Ectodermal cell (in vitro differentiated cells): Measurements from ENCODE around the gene KCNJ9.
"Not testable (repeated sequence)": the region's sequence is repeated elsewhere in the genome, so short reads cannot be mapped to it uniquely, and the experiment has no call there.

ENCODE experiments used
- H3K27ac ChIP-seq: 2 replicates; pipeline ENCODE4 v1.7.0; 2013; ENCODE audit warnings: mild to moderate bottlenecking, low read depth, low read length; ENCODE audit not compliant: insufficient read depth, poor library complexity, severe bottlenecking
- H3K27me3 ChIP-seq: 2 replicates; pipeline ENCODE4 v1.7.0; 2013; ENCODE audit warnings: mild to moderate bottlenecking, low read length; ENCODE audit not compliant: insufficient read depth, control insufficient read depth, poor library complexity, severe bottlenecking
- H3K36me3 ChIP-seq: one replicate; pipeline ENCODE4 v1.7.0; 2013; ENCODE audit warnings: low read length; ENCODE audit not compliant: control insufficient read depth, insufficient read depth
- H3K4me1 ChIP-seq: one replicate; pipeline ENCODE4 v1.7.0; 2013; ENCODE audit warnings: low read length; ENCODE audit not compliant: control insufficient read depth, insufficient read depth
- H3K4me3 ChIP-seq: 2 replicates; pipeline ENCODE4 v1.7.0; 2013; ENCODE audit warnings: low read depth, low read length, control low read depth; ENCODE audit not compliant: insufficient read depth
- H3K9me3 ChIP-seq: 2 replicates; pipeline ENCODE4 v1.7.0; 2013; ENCODE audit warnings: mild to moderate bottlenecking, low read length, moderate library complexity; ENCODE audit not compliant: control insufficient read depth
- WGBS, 2 experiments: methylation state at CpG; one replicate each; pipeline ENCODE4 v1.1.7; 2013; ENCODE audit warnings: missing lambda C conversion rate in 2 of 2; 5-methylcytosine and 5-hydroxymethylcytosine counted together

The KCNJ9 gene

GRCh38 chr1:160124705-160125478 lies 43.6 kb downstream of the KCNJ9 start:
- Histone ChIP-seq H3K9me3 (no peaks in the 10 kb centered on the region), H3K4me1 (no peaks in the 10 kb centered on the region), H3K36me3 (peaks cover 80% of the 10 kb centered on the region), H3K4me3 (no peak overlapping the region), H3K27ac (no peak overlapping the region), H3K27me3 (no peaks in the 10 kb centered on the region)
- WGBS, 2 experiments, result 83 to 88% methylated on average over 8 of the region's 8 CpGs

- peaks cover 85% of the 10 kb centered on the region for H3K36me3 ChIP-seq
- no peaks in the 10 kb centered on the region for H3K9me3 ChIP-seq
- WGBS, 2 experiments, result 93 to 97% methylated on average over 1 of the region's 1 CpG
- H3K4me3 ChIP-seq, result no peak overlapping the region
- H3K27ac ChIP-seq, result no peak overlapping the region
- H3K27me3 ChIP-seq, result no peaks in the 10 kb centered on the region
- no peaks in the 10 kb centered on the region for H3K4me1 ChIP-seq
Observed at GRCh38 chr1:160125746-160126145, 44.4 kb downstream of the KCNJ9 start.

GRCh38 chr1:160126342-160126741 lies 45.0 kb downstream of the KCNJ9 start:
- H3K27me3 ChIP-seq, H3K9me3 ChIP-seq, H3K4me3 ChIP-seq, H3K4me1 ChIP-seq, H3K27ac ChIP-seq: not testable (repeated sequence)
- 83 to 89% methylated on average over 1 of the region's 4 CpGs for WGBS, 2 experiments
- peaks cover 86% of the 10 kb centered on the region for H3K36me3 ChIP-seq

- no peak overlapping the region for H3K4me3 ChIP-seq
- H3K4me1 ChIP-seq, result no peaks in the 10 kb centered on the region
- H3K27ac ChIP-seq, result no peak overlapping the region
- no peaks in the 10 kb centered on the region for H3K9me3 ChIP-seq
- 95 to 96% methylated on average over 9 of the region's 9 CpGs for WGBS, 2 experiments
- H3K27me3 ChIP-seq, result no peaks in the 10 kb centered on the region
- peaks cover 86% of the 10 kb centered on the region for H3K36me3 ChIP-seq
Observed at GRCh38 chr1:160127381-160127780, 46.0 kb downstream of the KCNJ9 start.

- 93% methylated on average over 7 of the region's 7 CpGs for WGBS, 2 experiments
- H3K36me3 ChIP-seq, result peaks cover 86% of the 10 kb centered on the region
- no peaks in the 10 kb centered on the region for H3K27me3 ChIP-seq
- H3K4me1 ChIP-seq, result no peaks in the 10 kb centered on the region
- no peaks in the 10 kb centered on the region for H3K9me3 ChIP-seq
- no peak overlapping the region for H3K27ac ChIP-seq
- no peak overlapping the region for H3K4me3 ChIP-seq
Observed at GRCh38 chr1:160127865-160128523, 46.7 kb downstream of the KCNJ9 start.

GRCh38 chr1:160128636-160129035 lies 47.3 kb downstream of the KCNJ9 start:
- Histone ChIP-seq H3K27me3 (no peaks in the 10 kb centered on the region), H3K9me3 (no peaks in the 10 kb centered on the region), H3K36me3 (peaks cover 86% of the 10 kb centered on the region), H3K4me1 (no peaks in the 10 kb centered on the region), H3K27ac (no peak overlapping the region), H3K4me3 (no peak overlapping the region)
- 94 to 95% methylated on average over 18 of the region's 18 CpGs for WGBS, 2 experiments

GRCh38 chr1:160129046-160129445 lies 47.7 kb downstream of the KCNJ9 start:
- WGBS, 2 experiments, result 93 to 97% methylated on average over 5 of the region's 5 CpGs
- Histone ChIP-seq H3K27me3 (no peaks in the 10 kb centered on the region), H3K9me3 (no peaks in the 10 kb centered on the region), H3K36me3 (peaks cover 86% of the 10 kb centered on the region), H3K27ac (no peak overlapping the region), H3K4me3 (no peak overlapping the region), H3K4me1 (no peaks in the 10 kb centered on the region)

- WGBS, 2 experiments, result 82 to 98% methylated on average over 2 to 3 of the region's 3 CpGs
- H3K36me3 ChIP-seq, result peaks cover 85% of the 10 kb centered on the region
- no peak overlapping the region for H3K4me3 ChIP-seq
- no peak overlapping the region for H3K27ac ChIP-seq
- no peaks in the 10 kb centered on the region for H3K4me1 ChIP-seq
- H3K27me3 ChIP-seq, result no peaks in the 10 kb centered on the region
- no peaks in the 10 kb centered on the region for H3K9me3 ChIP-seq
Observed at GRCh38 chr1:160129558-160129957, 48.2 kb downstream of the KCNJ9 start.

- H3K4me1 ChIP-seq, result no peaks in the 10 kb centered on the region
- H3K9me3 ChIP-seq, result no peaks in the 10 kb centered on the region
- H3K27ac ChIP-seq, result no peak overlapping the region
- H3K4me3 ChIP-seq, result no peak overlapping the region
- peaks cover 85% of the 10 kb centered on the region for H3K36me3 ChIP-seq
- H3K27me3 ChIP-seq, result no peaks in the 10 kb centered on the region
- 96 to 97% methylated on average over 11 of the region's 11 CpGs for WGBS, 2 experiments
Observed at GRCh38 chr1:160129966-160130365, 48.6 kb downstream of the KCNJ9 start.

GRCh38 chr1:160130486-160130885 lies 49.1 kb downstream of the KCNJ9 start:
- 93 to 95% methylated on average over 5 of the region's 5 CpGs for WGBS, 2 experiments

More at GRCh38 chr1:160130486-160130885, 49.1 kb downstream of the KCNJ9 start:
- Histone ChIP-seq H3K36me3 (peaks cover 83% of the 10 kb centered on the region), H3K27ac (no peak overlapping the region), H3K4me1 (no peaks in the 10 kb centered on the region), H3K9me3 (no peaks in the 10 kb centered on the region), H3K4me3 (no peak overlapping the region), H3K27me3 (no peaks in the 10 kb centered on the region)
